Upper lobe of left lung (tissue), 4 donors: ENCODE results near the gene TRPM8.

ENCODE experiments used
- EP300 ChIP-seq, 4 donors: sonication (generic); formaldehyde crosslinking; IDR thresholded peaks; one replicate each; pipeline ENCODE4 v1.5.1; 2017; ENCODE audit warnings: antibody characterized with exemption in 4 of 4, control low read depth in 2 of 4
- POLR2AphosphoS5 ChIP-seq, 2 donors: sonication (generic); formaldehyde crosslinking; IDR thresholded peaks; one replicate each; pipeline ENCODE4 v1.5.1; 2017; ENCODE audit warnings: antibody characterized with exemption in 2 of 2
- TF ChIP-seq, protein P1 (sequence below), 6 experiments: fragments of 450-650 bp in 4 of 6; fragments of 200-600 bp in 2 of 6; sonication (generic) in 2 of 6; IDR thresholded peaks; one replicate each; pipeline ENCODE4 v1.5.1; 2016 to 2019; ENCODE audit warnings: antibody characterized with exemption in 6 of 6

DNA sequence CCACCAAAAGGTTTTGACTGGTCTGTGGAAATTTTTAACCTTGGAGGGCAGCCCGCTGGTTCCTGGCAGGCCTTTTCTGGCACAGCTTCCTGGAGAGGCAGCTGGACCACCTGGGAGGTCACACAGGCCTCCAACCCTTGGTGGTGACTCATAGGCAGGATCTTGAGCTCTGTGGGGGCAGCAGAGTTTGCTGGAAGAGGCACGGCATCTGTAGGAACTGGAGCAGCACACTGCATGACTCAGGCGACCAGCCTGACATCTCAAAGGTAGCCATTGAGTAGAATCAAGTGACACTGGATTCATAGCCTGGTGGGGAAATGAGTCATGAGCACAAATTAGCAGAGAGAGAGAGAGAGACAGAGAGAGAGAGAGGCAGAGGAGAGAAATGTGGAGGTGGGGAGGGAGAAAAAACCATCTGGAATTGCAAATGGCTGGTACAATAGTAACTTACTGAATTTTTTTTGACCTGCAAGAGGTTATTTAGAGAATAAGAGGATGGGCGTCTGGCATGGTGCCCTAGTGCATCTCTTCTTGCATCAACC, 57.4 kb downstream of the TRPM8 start:
- TF ChIP-seq, protein P1, sequence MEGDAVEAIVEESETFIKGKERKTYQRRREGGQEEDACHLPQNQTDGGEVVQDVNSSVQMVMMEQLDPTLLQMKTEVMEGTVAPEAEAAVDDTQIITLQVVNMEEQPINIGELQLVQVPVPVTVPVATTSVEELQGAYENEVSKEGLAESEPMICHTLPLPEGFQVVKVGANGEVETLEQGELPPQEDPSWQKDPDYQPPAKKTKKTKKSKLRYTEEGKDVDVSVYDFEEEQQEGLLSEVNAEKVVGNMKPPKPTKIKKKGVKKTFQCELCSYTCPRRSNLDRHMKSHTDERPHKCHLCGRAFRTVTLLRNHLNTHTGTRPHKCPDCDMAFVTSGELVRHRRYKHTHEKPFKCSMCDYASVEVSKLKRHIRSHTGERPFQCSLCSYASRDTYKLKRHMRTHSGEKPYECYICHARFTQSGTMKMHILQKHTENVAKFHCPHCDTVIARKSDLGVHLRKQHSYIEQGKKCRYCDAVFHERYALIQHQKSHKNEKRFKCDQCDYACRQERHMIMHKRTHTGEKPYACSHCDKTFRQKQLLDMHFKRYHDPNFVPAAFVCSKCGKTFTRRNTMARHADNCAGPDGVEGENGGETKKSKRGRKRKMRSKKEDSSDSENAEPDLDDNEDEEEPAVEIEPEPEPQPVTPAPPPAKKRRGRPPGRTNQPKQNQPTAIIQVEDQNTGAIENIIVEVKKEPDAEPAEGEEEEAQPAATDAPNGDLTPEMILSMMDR (IDR thresholded peaks at IDR 0.05): no peak
- TF ChIP-seq EP300 (IDR thresholded peaks at IDR 0.05) (no peak), POLR2AphosphoS5 (IDR thresholded peaks at IDR 0.05) (no peak)
